ENCODE results near the gene CHCT1. TPM values are rescaled to one million over a fixed set of nuclear protein-coding genes. Genes with fewer than 3 reads are reported as not detected.

CHCT1 gene
- total RNA-seq, 2 experiments from 2014 or later = not detected

- Histone ChIP-seq H3K27ac (ENCODE audit: low read depth, low read length, poor library complexity, severe bottlenecking) (no peak overlapping the region), H3K4me2 (ENCODE audit: low read length) (no peak overlapping the region), H3K4me3 (ENCODE audit: low read depth, low read length, poor library complexity, severe bottlenecking) (no peak overlapping the region), H3K9me3 (ENCODE audit: low read length) (no peaks in the 10 kb centered on the region), H4K20me1 (ENCODE audit: insufficient read depth, low read length) (no peaks in the 10 kb centered on the region), H3K79me2 (ENCODE audit: insufficient read depth, low read depth, low read length) (no peaks in the 10 kb centered on the region), H2AFZ (ENCODE audit: low read length) (peak overlapping the region; percentile 61; the same call in 1 of the 2 replicates), H3K9me2 (ENCODE audit: insufficient read depth, low read length) (no peaks in the 10 kb centered on the region), H3K4me1 (ENCODE audit: insufficient read depth, low read length, poor library complexity, severe bottlenecking) (no peaks in the 10 kb centered on the region), H3K36me3 (ENCODE audit: insufficient read depth, low read length) (no peaks in the 10 kb centered on the region)
- no peak for TF ChIP-seq CTCF (conservative IDR thresholded peaks at IDR 0.05; ENCODE audit: low read length)
- TF ChIP-seq EZH2phosphoT487 (IDR thresholded peaks at IDR 0.05; ENCODE audit: borderline replicate concordance, low read depth, low read length) = no peak
- no peak for DNase-seq (ENCODE audit: low spot score)
- ChIA-PET POLR2A (interaction anchor here (1.0 kb wide), 1 partner anchor 301 kb away, joined by 3 read pairs; no protein-coding TSS in a partner anchor), CTCF (ENCODE audit: unreplicated experiment) (no interaction called here)
- intact Hi-C loops (cut with micrococcal nuclease; ENCODE audit: unreplicated experiment) = loop anchor here (10.0 kb wide), 1 partner anchor 295 kb away; the partner anchor contains the start of gene CA4
- no TSS peak for BruUV-seq (replicated peaks)
Measured at GRCh38 chr17:60439501-60439900, 17.2 kb downstream of the CHCT1 start.

GRCh38 chr17:60442271-60443173 lies 20.2 kb downstream of the CHCT1 start:
- intact Hi-C loops (cut with micrococcal nuclease; ENCODE audit: unreplicated experiment) = no loop called here
- H4K20me1 ChIP-seq (ENCODE audit: insufficient read depth, low read length) = no peaks in the 10 kb centered on the region
- POLR2A ChIA-PET = interaction anchor here (0.6 kb wide), 2 partner anchors 77 to 308 kb away, joined by 4 to 5 read pairs; no protein-coding TSS in a partner anchor
- DNase-seq (ENCODE audit: low spot score) = no peak
- H3K4me1 ChIP-seq (ENCODE audit: insufficient read depth, low read length, poor library complexity, severe bottlenecking) = no peaks in the 10 kb centered on the region
- no peaks in the 10 kb centered on the region for H3K9me2 ChIP-seq (ENCODE audit: insufficient read depth, low read length)
- TF ChIP-seq CTCF (conservative IDR thresholded peaks at IDR 0.05; ENCODE audit: low read length) = no peak
- no peak for TF ChIP-seq EZH2phosphoT487 (IDR thresholded peaks at IDR 0.05; ENCODE audit: borderline replicate concordance, low read depth, low read length)
- H3K79me2 ChIP-seq (ENCODE audit: insufficient read depth, low read depth, low read length) = no peaks in the 10 kb centered on the region
- CTCF ChIA-PET (ENCODE audit: unreplicated experiment) = no interaction called here
- H3K4me2 ChIP-seq (ENCODE audit: low read length) = no peak overlapping the region
- H3K27ac ChIP-seq (ENCODE audit: low read depth, low read length, poor library complexity, severe bottlenecking) = no peak overlapping the region
- H3K9me3 ChIP-seq (ENCODE audit: low read length) = no peaks in the 10 kb centered on the region
- H3K4me3 ChIP-seq (ENCODE audit: low read depth, low read length, poor library complexity, severe bottlenecking) = no peak overlapping the region
- H3K36me3 ChIP-seq (ENCODE audit: insufficient read depth, low read length) = peaks cover 16% of the 10 kb centered on the region
- BruUV-seq (replicated peaks) = no TSS peak
- H2AFZ ChIP-seq (ENCODE audit: low read length) = no peak overlapping the region

- DNase-seq (ENCODE audit: low spot score) = no peak
- peaks cover 26% of the 10 kb centered on the region for H3K36me3 ChIP-seq (ENCODE audit: insufficient read depth, low read length)
- H3K4me1 ChIP-seq (ENCODE audit: insufficient read depth, low read length, poor library complexity, severe bottlenecking) = no peaks in the 10 kb centered on the region
- no peak for TF ChIP-seq EZH2phosphoT487 (IDR thresholded peaks at IDR 0.05; ENCODE audit: borderline replicate concordance, low read depth, low read length)
- TF ChIP-seq CTCF (conservative IDR thresholded peaks at IDR 0.05; ENCODE audit: low read length) = no peak
- no peak overlapping the region for H3K4me2 ChIP-seq (ENCODE audit: low read length)
- intact Hi-C loops (cut with micrococcal nuclease; ENCODE audit: unreplicated experiment) = no loop called here
- BruUV-seq (replicated peaks) = no TSS peak
- no peaks in the 10 kb centered on the region for H4K20me1 ChIP-seq (ENCODE audit: insufficient read depth, low read length)
- H3K9me2 ChIP-seq (ENCODE audit: insufficient read depth, low read length) = no peaks in the 10 kb centered on the region
- H3K9me3 ChIP-seq (ENCODE audit: low read length) = no peaks in the 10 kb centered on the region
- no peaks in the 10 kb centered on the region for H3K79me2 ChIP-seq (ENCODE audit: insufficient read depth, low read depth, low read length)
- H3K27ac ChIP-seq (ENCODE audit: low read depth, low read length, poor library complexity, severe bottlenecking) = no peak overlapping the region
- no peak overlapping the region for H2AFZ ChIP-seq (ENCODE audit: low read length)
- POLR2A ChIA-PET = interaction anchor here (0.7 to 0.9 kb wide), 3 partner anchors 35 to 269 kb away, joined by 3 read pairs; no protein-coding TSS in a partner anchor
- CTCF ChIA-PET (ENCODE audit: unreplicated experiment) = no interaction called here
- H3K4me3 ChIP-seq (ENCODE audit: low read depth, low read length, poor library complexity, severe bottlenecking) = no peak overlapping the region
Measured at GRCh38 chr17:60443713-60444112, 21.4 kb downstream of the CHCT1 start.
